ENCODE measurements around the gene SLC9A7. TPM values are rescaled to one million over a fixed set of nuclear protein-coding genes. Genes with fewer than 3 reads are reported as not detected.

The SLC9A7 gene
- polyA plus RNA-seq, 1 experiment, result 21.5 TPM

- Histone ChIP-seq H3K36me3 (ENCODE audit: control insufficient read depth, insufficient read depth, low read length) (peaks cover 1% of the 10 kb centered on the region; the same call in 1 of the 2 replicates), H3K27me3 (ENCODE audit: control insufficient read depth, insufficient read depth, low read length) (no peaks in the 10 kb centered on the region), H3K4me3 (ENCODE audit: low read depth, low read length) (no peak overlapping the region)
- DNase-seq (ENCODE audit: low read depth), result no peak
- ChIA-PET POLR2A (no interaction called here), CTCF (interaction anchor here (1.4 kb wide), 1 partner anchor 99 kb away, joined by 4 read pairs; no protein-coding TSS in a partner anchor)
- TF ChIP-seq CTCF (IDR thresholded peaks at IDR 0.05; ENCODE audit: insufficient read depth, low read depth, low read length), result no peak
These were observed 109.3 kb downstream of the SLC9A7 start for GRCh38 chrX:46649421-46650260.

GRCh38 chrX:46648660-46649059 is 110.3 kb downstream of the SLC9A7 start:
- TF ChIP-seq CTCF (IDR thresholded peaks at IDR 0.05; ENCODE audit: insufficient read depth, low read depth, low read length), result no peak
- ChIA-PET POLR2A (no interaction called here), CTCF (interaction anchor here (1.4 kb wide), 1 partner anchor 98 kb away, joined by 4 read pairs; no protein-coding TSS in a partner anchor)
- Histone ChIP-seq H3K36me3 (ENCODE audit: control insufficient read depth, insufficient read depth, low read length) (peaks cover 1% of the 10 kb centered on the region; the same call in 1 of the 2 replicates), H3K27me3 (ENCODE audit: control insufficient read depth, insufficient read depth, low read length) (no peaks in the 10 kb centered on the region), H3K4me3 (ENCODE audit: low read depth, low read length) (no peak overlapping the region)
- DNase-seq (ENCODE audit: low read depth), result no peak

GRCh38 chrX:46647251-46647650 is 111.7 kb downstream of the SLC9A7 start:
- peak; percentile 9 for DNase-seq (ENCODE audit: low read depth)

GRCh38 chrX:46645614-46646013 is 113.3 kb downstream of the SLC9A7 start:
- ChIA-PET CTCF (no interaction called here), POLR2A (no interaction called here)
- Histone ChIP-seq H3K4me3 (ENCODE audit: low read depth, low read length) (no peak overlapping the region), H3K27me3 (ENCODE audit: control insufficient read depth, insufficient read depth, low read length) (no peaks in the 10 kb centered on the region), H3K36me3 (ENCODE audit: control insufficient read depth, insufficient read depth, low read length) (peaks cover 1% of the 10 kb centered on the region; the same call in 1 of the 2 replicates)
- DNase-seq (ENCODE audit: low read depth), result no peak
- no peak for TF ChIP-seq CTCF (IDR thresholded peaks at IDR 0.05; ENCODE audit: insufficient read depth, low read depth, low read length)

More at GRCh38 chrX:46647251-46647650, 111.7 kb downstream of the SLC9A7 start:
- CTCF ChIA-PET, result no interaction called here
- Histone ChIP-seq H3K36me3 (ENCODE audit: control insufficient read depth, insufficient read depth, low read length) (peaks cover 1% of the 10 kb centered on the region; the same call in 1 of the 2 replicates), H3K4me3 (ENCODE audit: low read depth, low read length) (no peak overlapping the region), H3K27me3 (ENCODE audit: control insufficient read depth, insufficient read depth, low read length) (no peaks in the 10 kb centered on the region)
- no peak for TF ChIP-seq CTCF (IDR thresholded peaks at IDR 0.05; ENCODE audit: insufficient read depth, low read depth, low read length)
- POLR2A ChIA-PET, result no interaction called here

GRCh38 chrX:46643636-46644035 is 115.3 kb downstream of the SLC9A7 start:
- POLR2A ChIA-PET, result no interaction called here
- no peak for TF ChIP-seq CTCF (IDR thresholded peaks at IDR 0.05; ENCODE audit: insufficient read depth, low read depth, low read length)
- CTCF ChIA-PET, result interaction anchor here (0.6 kb wide), 1 partner anchor 51 kb away, joined by 3 read pairs; no protein-coding TSS in a partner anchor
- Histone ChIP-seq H3K36me3 (ENCODE audit: control insufficient read depth, insufficient read depth, low read length) (peaks cover 1% of the 10 kb centered on the region; the same call in 1 of the 2 replicates), H3K4me3 (ENCODE audit: low read depth, low read length) (no peak overlapping the region), H3K27me3 (ENCODE audit: control insufficient read depth, insufficient read depth, low read length) (no peaks in the 10 kb centered on the region)
- DNase-seq (ENCODE audit: low read depth), result no peak

Measured in BJ (cell line).